NCI-H524 (cell line): ENCODE data around the gene NXPH3.

Source experiments
- DNase-seq, 2 experiments: peaks; one replicate each; lab custom pipeline; 2025; lab: John Stamatoyannopoulos, UW

NXPH3 gene

DNA sequence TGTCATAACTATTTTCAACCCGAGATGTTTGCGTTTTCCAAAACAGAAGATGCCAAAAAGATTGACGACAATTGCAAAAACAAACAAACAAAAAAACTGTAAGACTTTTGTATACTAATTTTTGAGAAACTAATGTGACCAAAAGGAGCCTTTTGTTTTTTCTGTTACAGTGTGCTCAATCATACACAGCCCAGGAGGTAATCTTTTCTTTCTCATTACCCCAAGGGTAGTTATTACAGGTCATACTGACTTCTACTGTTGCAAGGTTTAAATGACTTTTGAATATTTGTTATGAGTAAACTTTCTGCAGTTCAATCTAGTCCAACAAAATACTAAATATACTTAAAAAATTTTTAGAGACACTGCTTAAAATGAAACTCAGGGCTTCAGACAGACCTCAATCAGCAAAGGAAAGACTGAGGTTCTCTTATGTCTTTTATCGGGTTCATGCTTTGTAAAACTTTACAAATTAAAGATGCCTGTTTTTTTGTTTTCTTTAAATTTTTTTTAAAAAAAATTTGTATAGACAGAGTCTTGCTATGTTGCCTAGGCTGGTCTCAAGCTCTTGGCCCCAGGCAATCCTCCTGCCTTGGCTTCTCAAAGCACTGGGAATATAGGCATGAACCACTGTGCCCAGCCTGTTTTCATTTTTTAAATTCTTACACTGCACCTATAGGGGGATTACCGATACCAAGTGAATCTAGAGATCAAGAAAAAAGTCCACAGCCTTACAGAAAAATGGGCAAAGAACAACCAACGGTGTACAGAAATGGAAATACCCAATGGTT lies 54.6 kb downstream of the NXPH3 start:
- DNase-seq = no peak

DNA sequence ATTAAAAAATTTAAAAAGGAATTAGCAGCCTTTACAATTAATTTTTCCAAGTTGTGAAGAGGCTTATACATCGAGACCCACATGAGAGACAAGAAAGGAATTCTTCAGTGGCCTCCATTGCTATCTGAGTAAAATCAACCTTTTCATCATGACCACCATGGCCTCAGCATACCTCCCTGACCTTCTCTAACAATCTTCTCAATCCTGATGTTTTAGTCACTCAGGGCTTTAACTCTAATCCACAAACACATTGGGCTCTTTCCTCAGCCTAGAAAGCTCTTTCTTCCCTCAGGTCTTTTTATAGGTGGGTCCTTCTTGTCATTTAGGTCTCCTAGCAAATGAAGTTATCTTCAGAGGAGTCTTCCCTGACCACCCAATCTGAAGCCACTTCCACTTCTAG lies 55.8 kb downstream of the NXPH3 start:
- no peak for DNase-seq
